T-cell (primary cell): ENCODE measurements around the gene MAPK12. TPM values are rescaled to one million over a fixed set of nuclear protein-coding genes. Genes with fewer than 3 reads are reported as not detected.
A peak's percentile ranks its signal among the peaks of the same experiment; 100 is the strongest.

ENCODE experiments used
- ATAC-seq, 4 experiments: fragments of 200-7000 bp in 3 of 4; fragments of 150-1000 bp in 1 of 4; cut with Tn5 transposase; replicated peaks in 1 of 4; 1 replicate in 3 of 4; 2 replicates in 1 of 4; pipeline ENCODE4 v1.10.0; 2021; ENCODE audit warnings: moderate library complexity in 3 of 4, mild to moderate bottlenecking in 2 of 4, moderate number of reproducible peaks in 1 of 4
- CTCF ChIA-PET, 2 donors: fragments of 300-600 bp; sonication (Branson Sonifier 250); formaldehyde crosslinking; loops; one replicate each; lab custom pipeline; 2022; ENCODE audit warnings: antibody characterized with exemption in 2 of 2; lab: Charles Lee
- POLR2A ChIA-PET, 2 donors: fragments of 300-600 bp; sonication (Branson Sonifier 250); formaldehyde crosslinking; loops; one replicate each; lab custom pipeline; 2022; ENCODE audit warnings: antibody characterized with exemption in 2 of 2; lab: Charles Lee
- DNase-seq, 35 experiments: peaks; one replicate each; pipeline versions ENCODE4 v3.0.0 to v3.0.0-alpha.2; 2013 to 2023
- H3K27ac ChIP-seq: one replicate; pipeline ENCODE4 v1.5.1; 2013; ENCODE audit warnings: low read length
- H3K27me3 ChIP-seq, 2 experiments: replicated peaks in 1 of 2; 1 replicate in 1 of 2; 2 replicates in 1 of 2; pipeline versions ENCODE4 v1.6.1 to v1.7.0; 2013; ENCODE audit warnings: low read length in 1 of 2, mixed read lengths in 1 of 2; ENCODE audit not compliant: control insufficient read depth in 2 of 2, insufficient read depth in 2 of 2; ENCODE audit errors: extremely low read depth in 1 of 2
- H3K36me3 ChIP-seq, 2 donors: 1 replicate in 1 of 2; 2 replicates in 1 of 2; pipeline versions ENCODE4 v1.6.1 to v1.7.0; 2013; ENCODE audit warnings: low read length in 1 of 2; ENCODE audit not compliant: control insufficient read depth in 2 of 2, insufficient read depth in 1 of 2; ENCODE audit errors: extremely low read depth in 1 of 2
- H3K4me1 ChIP-seq, 2 experiments: 1 replicate in 1 of 2; 2 replicates in 1 of 2; pipeline versions ENCODE4 v1.6.1 to v1.7.0; 2013; ENCODE audit warnings: low read length in 2 of 2, mixed read lengths in 1 of 2; ENCODE audit not compliant: insufficient read depth in 2 of 2, control insufficient read depth in 1 of 2; ENCODE audit errors: extremely low read depth in 1 of 2
- H3K4me3 ChIP-seq, 2 donors: 1 replicate in 1 of 2; 2 replicates in 1 of 2; pipeline versions ENCODE4 v1.5.1 to v1.7.0; 2013; ENCODE audit warnings: mild to moderate bottlenecking in 2 of 2, low read length in 1 of 2, moderate library complexity in 1 of 2; ENCODE audit not compliant: control insufficient read depth in 1 of 2; ENCODE audit errors: extremely low read depth in 1 of 2
- H3K9me3 ChIP-seq: 2 replicates; pipeline ENCODE4 v1.7.0; 2013
- H3K27ac Mint-ChIP-seq, 2 donors: one replicate each; pipeline ENCODE4 v1.8.0; 2020 to 2021; ENCODE audit warnings: mild to moderate bottlenecking in 2 of 2, mixed read lengths in 2 of 2
- H3K27me3 Mint-ChIP-seq, 2 donors: one replicate each; pipeline ENCODE4 v1.8.0; 2021 to 2022; ENCODE audit warnings: mixed read lengths in 2 of 2
- H3K36me3 Mint-ChIP-seq: one replicate; pipeline ENCODE4 v1.8.0; 2021; ENCODE audit warnings: mixed read lengths
- H3K4me1 Mint-ChIP-seq, 3 donors: one replicate each; pipeline ENCODE4 v1.8.0; 2020 to 2022; ENCODE audit warnings: mixed read lengths in 3 of 3, mild to moderate bottlenecking in 1 of 3
- H3K4me3 Mint-ChIP-seq, 3 donors: one replicate each; pipeline ENCODE4 v1.8.0; 2020 to 2022; ENCODE audit warnings: mild to moderate bottlenecking in 3 of 3, mixed read lengths in 3 of 3, moderate library complexity in 3 of 3
- H3K9me3 Mint-ChIP-seq, 3 donors: one replicate each; pipeline ENCODE4 v1.8.0; 2020 to 2022; ENCODE audit warnings: mixed read lengths in 3 of 3
- WGBS: methylation state at CpG from one replicate; pipeline ENCODE4 v1.1.5; 2013; ENCODE audit warnings: missing lambda C conversion rate; ENCODE audit not compliant: insufficient coverage; 5-methylcytosine and 5-hydroxymethylcytosine counted together
- total RNA-seq, 35 experiments: library from RNA in 6 of 35; stranded (reverse) in 6 of 35; fragments of 120-200 nt in 1 of 35; gene quantifications; one replicate each; pipeline versions ENCODE4 v1.2.1 to v1.2.4 and lab custom pipeline; 2013 to 2026

MAPK12 gene
- total RNA-seq, 5 donors from 2014 or later (not counting 1 experiment from before 2014, with no cell fraction given) = 1.7 to 3.1 (median 2.9) TPM

GRCh38 chr22:50225200-50225969 is 36.1 kb downstream of the MAPK12 start:
- DNase-seq (no peak), ATAC-seq (no peak)
- no peaks in the 10 kb centered on the region for H3K4me1 ChIP-seq
- H3K4me3 ChIP-seq = no peak overlapping the region
- H3K27me3 ChIP-seq = no peaks in the 10 kb centered on the region
- H3K9me3 ChIP-seq = no peaks in the 10 kb centered on the region
- H3K36me3 Mint-ChIP-seq = peaks cover 44% of the 10 kb centered on the region
- H3K9me3 Mint-ChIP-seq = no peaks in the 10 kb centered on the region
- H3K27ac Mint-ChIP-seq = no peak overlapping the region
- no peak overlapping the region for H3K4me3 Mint-ChIP-seq
- peaks cover 31 to 87% of the 10 kb centered on the region in 2 donors for H3K36me3 ChIP-seq
- POLR2A ChIA-PET = no interaction called here
- no peaks in the 10 kb centered on the region for H3K27me3 Mint-ChIP-seq
- WGBS = 96% methylated on average over 22 of the region's 24 CpGs
- H3K4me1 Mint-ChIP-seq = peaks cover 0 to 8% (median 4%) of the 10 kb centered on the region in 3 donors
- CTCF ChIA-PET = no interaction called here
- no peak overlapping the region for H3K27ac ChIP-seq

- peaks cover 33 to 86% of the 10 kb centered on the region in 2 donors for H3K36me3 ChIP-seq
- Mint-ChIP-seq H3K36me3 (peaks cover 37% of the 10 kb centered on the region), H3K4me1 (peaks cover 0 to 8% (median 1%) of the 10 kb centered on the region in 3 donors), H3K27me3 (no peaks in the 10 kb centered on the region), H3K27ac (no peak overlapping the region), H3K4me3 (no peak overlapping the region), H3K9me3 (no peaks in the 10 kb centered on the region)
- H3K27ac ChIP-seq = no peak overlapping the region
- ChIA-PET POLR2A (interaction anchor here in 1 of 2 donors (0.6 kb wide), 1 partner anchor 22 kb away, joined by 3 read pairs; no protein-coding TSS in a partner anchor), CTCF (interaction anchor here in 1 of 2 donors (0.6 kb wide), 1 partner anchor 50 kb away, joined by 4 read pairs; no protein-coding TSS in a partner anchor)
- ATAC-seq = no peak
- DNase-seq = no peak
- H3K4me3 ChIP-seq = no peak overlapping the region
- WGBS = 96% methylated on average over 16 of the region's 16 CpGs
- no peaks in the 10 kb centered on the region for H3K4me1 ChIP-seq
- H3K27me3 ChIP-seq = no peaks in the 10 kb centered on the region
- H3K9me3 ChIP-seq = no peaks in the 10 kb centered on the region
These were observed 37.4 kb downstream of the MAPK12 start for GRCh38 chr22:50224071-50224470.

- CTCF ChIA-PET = no interaction called here
- POLR2A ChIA-PET = no interaction called here
- Histone ChIP-seq H3K4me1 (no peaks in the 10 kb centered on the region), H3K4me3 (no peak overlapping the region), H3K9me3 (no peaks in the 10 kb centered on the region), H3K27me3 (no peaks in the 10 kb centered on the region), H3K27ac (no peak overlapping the region), H3K36me3 (peaks cover 38 to 80% of the 10 kb centered on the region in 2 donors)
- no peaks in the 10 kb centered on the region for H3K9me3 Mint-ChIP-seq
- H3K4me1 Mint-ChIP-seq = peaks cover 0 to 1% (median 0%) of the 10 kb centered on the region in 3 donors
- 90% methylated on average over 8 of the region's 8 CpGs for WGBS
- no peak overlapping the region for H3K27ac Mint-ChIP-seq
- peaks cover 32% of the 10 kb centered on the region for H3K36me3 Mint-ChIP-seq
- DNase-seq = no peak
- H3K4me3 Mint-ChIP-seq = no peak overlapping the region
- ATAC-seq = no peak
- H3K27me3 Mint-ChIP-seq = no peaks in the 10 kb centered on the region
These were observed 39.0 kb downstream of the MAPK12 start for GRCh38 chr22:50222508-50222907.

GRCh38 chr22:50221410-50222300 is 39.8 kb downstream of the MAPK12 start:
- Mint-ChIP-seq H3K27ac (no peak overlapping the region), H3K4me1 (no peaks in the 10 kb centered on the region), H3K27me3 (no peaks in the 10 kb centered on the region), H3K9me3 (no peaks in the 10 kb centered on the region), H3K4me3 (no peak overlapping the region), H3K36me3 (peaks cover 31% of the 10 kb centered on the region)
- Histone ChIP-seq H3K4me1 (no peaks in the 10 kb centered on the region), H3K27me3 (no peaks in the 10 kb centered on the region), H3K4me3 (no peak overlapping the region), H3K36me3 (peaks cover 40 to 79% of the 10 kb centered on the region in 2 donors), H3K9me3 (no peaks in the 10 kb centered on the region), H3K27ac (no peak overlapping the region)
- WGBS = 95% methylated on average over 16 of the region's 19 CpGs
- CTCF ChIA-PET = no interaction called here
- ATAC-seq = no peak
- POLR2A ChIA-PET = no interaction called here
- peak in 1 of 35 experiments; percentile 21 for DNase-seq

- no peak overlapping the region for H3K27ac Mint-ChIP-seq
- POLR2A ChIA-PET = no interaction called here
- no peaks in the 10 kb centered on the region for H3K9me3 Mint-ChIP-seq
- CTCF ChIA-PET = no interaction called here
- Histone ChIP-seq H3K4me3 (no peak overlapping the region), H3K36me3 (peaks cover 41 to 81% of the 10 kb centered on the region in 2 donors), H3K27ac (no peak overlapping the region), H3K9me3 (no peaks in the 10 kb centered on the region), H3K4me1 (no peaks in the 10 kb centered on the region), H3K27me3 (no peaks in the 10 kb centered on the region)
- 93% methylated on average over 34 of the region's 45 CpGs for WGBS
- H3K27me3 Mint-ChIP-seq = no peaks in the 10 kb centered on the region
- no peak for ATAC-seq
- peaks cover 32% of the 10 kb centered on the region for H3K36me3 Mint-ChIP-seq
- no peak for DNase-seq
- H3K4me3 Mint-ChIP-seq = no peak overlapping the region
- no peaks in the 10 kb centered on the region for H3K4me1 Mint-ChIP-seq
These were observed 40.7 kb downstream of the MAPK12 start for GRCh38 chr22:50220603-50221409.
